Neural progenitor cell (in vitro differentiated cells): ENCODE results near the gene C3orf70. TPM values are rescaled to one million over a fixed set of nuclear protein-coding genes. Genes with fewer than 3 reads are reported as not detected.
A peak's percentile ranks its signal among the peaks of the same experiment; 100 is the strongest.

Experiments used
- DNase-seq: peaks from one replicate; pipeline ENCODE4 v3.0.0-alpha.2; 2016; ENCODE audit warnings: low spot score
- H2AFZ ChIP-seq: fragments of 200-600 bp; sonication (generic); replicated peaks from 2 replicates; pipeline ENCODE4 v1.6.1; 2016; ENCODE audit warnings: antibody characterized with exemption
- H3F3A ChIP-seq: fragments of 200-600 bp; sonication (generic); 2 replicates; pipeline ENCODE4 v1.6.1; 2016; ENCODE audit warnings: antibody characterized with exemption, low read depth
- H3K27ac ChIP-seq: fragments of 200-600 bp; sonication (generic); 2 replicates; pipeline ENCODE4 v1.5.1; 2016; ENCODE audit warnings: mild to moderate bottlenecking
- H3K27me3 ChIP-seq: fragments of 200-600 bp; sonication (generic); 2 replicates; pipeline ENCODE4 v1.6.1; 2016; ENCODE audit warnings: mild to moderate bottlenecking, moderate library complexity
- H3K36me3 ChIP-seq: fragments of 200-600 bp; sonication (generic); 2 replicates; pipeline ENCODE4 v1.5.1; 2016
- H3K4me1 ChIP-seq: fragments of 200-600 bp; sonication (generic); 2 replicates; pipeline ENCODE4 v1.6.1; 2016; ENCODE audit warnings: mixed run types
- H3K4me2 ChIP-seq: fragments of 200-600 bp; sonication (generic); 2 replicates; pipeline ENCODE4 v1.6.1; 2016
- H3K4me3 ChIP-seq: fragments of 200-600 bp; sonication (generic); 2 replicates; pipeline ENCODE4 v1.5.1; 2016
- H3K79me2 ChIP-seq: fragments of 200-600 bp; sonication (generic); 2 replicates; pipeline ENCODE4 v1.6.1; 2016; ENCODE audit warnings: low read depth
- H3K9ac ChIP-seq: fragments of 200-600 bp; sonication (generic); 2 replicates; pipeline ENCODE4 v1.6.1; 2016
- H3K9me3 ChIP-seq: fragments of 200-600 bp; sonication (generic); 2 replicates; pipeline ENCODE4 v1.5.1; 2016; ENCODE audit warnings: low read depth
- H4K20me1 ChIP-seq: fragments of 200-600 bp; sonication (generic); 2 replicates; pipeline ENCODE4 v1.6.1; 2016; ENCODE audit warnings: low read depth
- H3K27ac Mint-ChIP-seq: 3 replicates; pipeline ENCODE4 v1.8.0; 2021; ENCODE audit warnings: mixed read lengths
- H3K27me3 Mint-ChIP-seq: 2 replicates; pipeline ENCODE4 v1.8.0; 2022; ENCODE audit warnings: low read depth, mild to moderate bottlenecking, inconsistent platforms, moderate library complexity, mixed read lengths; ENCODE audit not compliant: insufficient read depth
- H3K36me3 Mint-ChIP-seq: 3 replicates; pipeline ENCODE4 v1.8.0; 2021; ENCODE audit warnings: mixed read lengths
- H3K4me1 Mint-ChIP-seq: 3 replicates; pipeline ENCODE4 v1.8.0; 2021; ENCODE audit warnings: mixed read lengths
- H3K4me3 Mint-ChIP-seq: 3 replicates; pipeline ENCODE4 v1.8.0; 2021; ENCODE audit warnings: mild to moderate bottlenecking, moderate library complexity, mixed read lengths
- H3K9me3 Mint-ChIP-seq: 3 replicates; pipeline ENCODE4 v1.8.0; 2020; ENCODE audit warnings: mixed read lengths
- CTCF ChIP-seq: fragments of 200-600 bp; sonication (generic); IDR thresholded peaks from 2 replicates; pipeline ENCODE4 v1.5.1; 2017; ENCODE audit warnings: antibody characterized with exemption, mild to moderate bottlenecking
- EZH2 ChIP-seq: fragments of 200-600 bp; sonication (generic); IDR thresholded peaks from 2 replicates; pipeline ENCODE4 v1.6.1; 2017; ENCODE audit warnings: antibody characterized with exemption, mild to moderate bottlenecking, moderate library complexity
- EZH2phosphoT487 ChIP-seq: fragments of 200-600 bp; sonication (generic); IDR thresholded peaks from 2 replicates; pipeline ENCODE4 v1.6.1; 2017; ENCODE audit warnings: antibody characterized with exemption
- total RNA-seq: library from RNA; depleted of rRNA; stranded (reverse); fragments of >200 nt; gene quantifications from 2 replicates; pipeline ENCODE4 v1.2.3, GENCODE V29; 2015; ENCODE audit warnings: low replicate concordance

Gene C3orf70
- total RNA-seq, 1 donor from 2014 or later = 4.8 TPM

GRCh38 chr3:185172086-185173049 is 19.5 kb upstream of the C3orf70 start:
- DNase-seq = peak; percentile 21

GRCh38 chr3:185164428-185165217 is 11.8 kb upstream of the C3orf70 start:
- TF ChIP-seq EZH2 (no peak), CTCF (no peak), EZH2phosphoT487 (no peak)
- H3K27ac Mint-ChIP-seq = peak overlapping the region; percentile 60

More at GRCh38 chr3:185172086-185173049, 19.5 kb upstream of the C3orf70 start:
- H2AFZ ChIP-seq = no peak overlapping the region
- Mint-ChIP-seq H3K27ac (no peak overlapping the region), H3K4me3 (no peak overlapping the region), H3K4me1 (peaks cover 20% of the 10 kb centered on the region), H3K36me3 (no peaks in the 10 kb centered on the region), H3K9me3 (no peaks in the 10 kb centered on the region), H3K27me3 (peaks cover 6% of the 10 kb centered on the region)
- no peak overlapping the region for H3K4me3 ChIP-seq
- H3K36me3 ChIP-seq = no peaks in the 10 kb centered on the region
- H3K27me3 ChIP-seq = no peaks in the 10 kb centered on the region
- no peak overlapping the region for H3K27ac ChIP-seq
- no peaks in the 10 kb centered on the region for H3F3A ChIP-seq
- H3K9ac ChIP-seq = no peak overlapping the region
- H3K9me3 ChIP-seq = no peaks in the 10 kb centered on the region
- no peak overlapping the region for H3K4me2 ChIP-seq
- no peaks in the 10 kb centered on the region for H4K20me1 ChIP-seq
- no peaks in the 10 kb centered on the region for H3K79me2 ChIP-seq
- peaks cover 9% of the 10 kb centered on the region for H3K4me1 ChIP-seq
- no peak for TF ChIP-seq EZH2phosphoT487

GRCh38 chr3:185162634-185163033 is 9.8 kb upstream of the C3orf70 start:
- Histone ChIP-seq H3K4me1 (no peaks in the 10 kb centered on the region), H3K9ac (no peak overlapping the region), H3K4me3 (no peak overlapping the region), H3K27me3 (no peaks in the 10 kb centered on the region), H3K27ac (no peak overlapping the region), H3F3A (no peaks in the 10 kb centered on the region), H3K79me2 (no peaks in the 10 kb centered on the region), H3K9me3 (no peaks in the 10 kb centered on the region), H3K36me3 (no peaks in the 10 kb centered on the region), H4K20me1 (no peaks in the 10 kb centered on the region), H3K4me2 (no peak overlapping the region), H2AFZ (no peak overlapping the region)
- Mint-ChIP-seq H3K36me3 (no peaks in the 10 kb centered on the region), H3K4me3 (no peak overlapping the region), H3K4me1 (no peaks in the 10 kb centered on the region), H3K9me3 (no peaks in the 10 kb centered on the region), H3K27me3 (peaks cover 5% of the 10 kb centered on the region), H3K27ac (no peak overlapping the region)
- no peak for DNase-seq
- TF ChIP-seq EZH2 (no peak), CTCF (no peak), EZH2phosphoT487 (no peak)

More at GRCh38 chr3:185164428-185165217, 11.8 kb upstream of the C3orf70 start:
- no peaks in the 10 kb centered on the region for H3K36me3 ChIP-seq
- Mint-ChIP-seq H3K4me3 (no peak overlapping the region), H3K36me3 (no peaks in the 10 kb centered on the region), H3K27me3 (peaks cover 5% of the 10 kb centered on the region), H3K9me3 (no peaks in the 10 kb centered on the region), H3K4me1 (no peaks in the 10 kb centered on the region)
- no peak overlapping the region for H3K27ac ChIP-seq
- no peaks in the 10 kb centered on the region for H3K27me3 ChIP-seq
- no peak overlapping the region for H3K4me2 ChIP-seq
- H3K4me1 ChIP-seq = no peaks in the 10 kb centered on the region
- no peaks in the 10 kb centered on the region for H3K9me3 ChIP-seq
- no peak overlapping the region for H3K4me3 ChIP-seq
- H2AFZ ChIP-seq = no peak overlapping the region
- no peak for DNase-seq
- H4K20me1 ChIP-seq = no peaks in the 10 kb centered on the region
- no peaks in the 10 kb centered on the region for H3K79me2 ChIP-seq
- H3K9ac ChIP-seq = no peak overlapping the region
- no peaks in the 10 kb centered on the region for H3F3A ChIP-seq
